Astrocyte (in vitro differentiated cells and primary cell): Measurements from ENCODE around the gene CPOX.

Source experiments
- EZH2 ChIP-seq: IDR thresholded peaks from 2 replicates; pipeline ENCODE4 v1.6.1; 2012; ENCODE audit warnings: mild to moderate bottlenecking, low read length, inconsistent platforms; ENCODE audit not compliant: insufficient read depth
- TF ChIP-seq, protein P1 (sequence below): IDR thresholded peaks from 2 replicates; pipeline ENCODE4 v1.5.1; 2011; ENCODE audit warnings: low read depth, mild to moderate bottlenecking, inconsistent platforms, low read length, moderate library complexity; ENCODE audit not compliant: insufficient read depth

DNA sequence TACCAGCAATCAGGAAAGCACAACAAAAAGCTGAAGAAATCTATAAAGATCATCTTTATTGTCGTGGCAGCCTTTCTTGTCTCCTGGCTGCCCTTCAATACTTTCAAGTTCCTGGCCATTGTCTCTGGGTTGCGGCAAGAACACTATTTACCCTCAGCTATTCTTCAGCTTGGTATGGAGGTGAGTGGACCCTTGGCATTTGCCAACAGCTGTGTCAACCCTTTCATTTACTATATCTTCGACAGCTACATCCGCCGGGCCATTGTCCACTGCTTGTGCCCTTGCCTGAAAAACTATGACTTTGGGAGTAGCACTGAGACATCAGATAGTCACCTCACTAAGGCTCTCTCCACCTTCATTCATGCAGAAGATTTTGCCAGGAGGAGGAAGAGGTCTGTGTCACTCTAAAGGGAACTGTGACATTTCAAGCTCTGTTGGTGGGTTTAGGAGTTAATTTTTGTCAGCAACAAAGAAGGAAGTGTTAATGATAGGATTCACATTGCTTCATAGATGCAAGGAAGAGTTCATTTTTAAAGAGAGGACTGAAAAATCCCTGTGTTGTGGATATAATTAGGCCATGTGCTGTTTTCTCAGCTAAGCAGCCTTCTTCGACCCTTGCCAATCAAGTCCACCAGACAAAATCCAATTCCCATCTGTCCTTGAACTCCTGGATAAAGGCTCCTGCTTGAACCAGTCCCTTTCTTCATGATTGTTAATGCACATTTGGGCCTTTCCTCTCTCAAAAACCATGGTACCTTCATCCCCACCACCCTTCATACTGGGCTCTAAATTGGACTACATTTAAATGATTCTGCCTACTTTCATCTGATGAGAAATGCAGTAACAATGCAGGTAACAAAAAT, 60.5 kb downstream of the CPOX start:
- TF ChIP-seq EZH2 = no peak
- TF ChIP-seq, protein P1, sequence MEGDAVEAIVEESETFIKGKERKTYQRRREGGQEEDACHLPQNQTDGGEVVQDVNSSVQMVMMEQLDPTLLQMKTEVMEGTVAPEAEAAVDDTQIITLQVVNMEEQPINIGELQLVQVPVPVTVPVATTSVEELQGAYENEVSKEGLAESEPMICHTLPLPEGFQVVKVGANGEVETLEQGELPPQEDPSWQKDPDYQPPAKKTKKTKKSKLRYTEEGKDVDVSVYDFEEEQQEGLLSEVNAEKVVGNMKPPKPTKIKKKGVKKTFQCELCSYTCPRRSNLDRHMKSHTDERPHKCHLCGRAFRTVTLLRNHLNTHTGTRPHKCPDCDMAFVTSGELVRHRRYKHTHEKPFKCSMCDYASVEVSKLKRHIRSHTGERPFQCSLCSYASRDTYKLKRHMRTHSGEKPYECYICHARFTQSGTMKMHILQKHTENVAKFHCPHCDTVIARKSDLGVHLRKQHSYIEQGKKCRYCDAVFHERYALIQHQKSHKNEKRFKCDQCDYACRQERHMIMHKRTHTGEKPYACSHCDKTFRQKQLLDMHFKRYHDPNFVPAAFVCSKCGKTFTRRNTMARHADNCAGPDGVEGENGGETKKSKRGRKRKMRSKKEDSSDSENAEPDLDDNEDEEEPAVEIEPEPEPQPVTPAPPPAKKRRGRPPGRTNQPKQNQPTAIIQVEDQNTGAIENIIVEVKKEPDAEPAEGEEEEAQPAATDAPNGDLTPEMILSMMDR = no peak
